HG03378 (cell line): ENCODE measurements around the gene EYS.
"Not testable (repeated sequence)": the region's sequence is repeated elsewhere in the genome, so short reads cannot be mapped to it uniquely, and the experiment has no call there.

Experiments used
- ATAC-seq: cut with Tn5 transposase; IDR thresholded peaks from one replicate; pipeline ENCODE4 v1.9.1; 2021; ENCODE audit warnings: mild to moderate bottlenecking, moderate library complexity; ENCODE audit not compliant: unreplicated experiment

EYS gene

GRCh38 chr6:64090352-64090751, 1616.7 kb downstream of the EYS start:
- ATAC-seq: no peak

DNA sequence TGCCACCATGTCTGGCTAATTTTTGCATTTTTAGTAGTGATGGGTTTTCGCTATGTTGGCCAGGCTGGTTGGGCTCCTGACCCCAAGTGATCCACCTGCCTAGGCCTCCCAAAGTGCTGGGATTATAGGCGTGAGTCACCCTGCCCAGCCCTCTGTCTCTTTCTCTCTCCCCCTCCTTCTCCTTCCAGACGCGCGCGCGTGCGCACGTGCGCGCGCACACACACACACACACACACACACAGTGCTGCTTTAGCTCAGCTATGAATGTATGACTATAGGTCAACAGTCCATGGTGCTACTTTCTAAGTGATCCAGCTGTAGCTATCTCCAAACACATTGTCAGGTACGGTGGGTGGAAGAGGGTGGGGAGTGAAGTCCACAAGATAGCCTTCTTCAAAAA, 1621.9 kb downstream of the EYS start:
- no peak for ATAC-seq

DNA sequence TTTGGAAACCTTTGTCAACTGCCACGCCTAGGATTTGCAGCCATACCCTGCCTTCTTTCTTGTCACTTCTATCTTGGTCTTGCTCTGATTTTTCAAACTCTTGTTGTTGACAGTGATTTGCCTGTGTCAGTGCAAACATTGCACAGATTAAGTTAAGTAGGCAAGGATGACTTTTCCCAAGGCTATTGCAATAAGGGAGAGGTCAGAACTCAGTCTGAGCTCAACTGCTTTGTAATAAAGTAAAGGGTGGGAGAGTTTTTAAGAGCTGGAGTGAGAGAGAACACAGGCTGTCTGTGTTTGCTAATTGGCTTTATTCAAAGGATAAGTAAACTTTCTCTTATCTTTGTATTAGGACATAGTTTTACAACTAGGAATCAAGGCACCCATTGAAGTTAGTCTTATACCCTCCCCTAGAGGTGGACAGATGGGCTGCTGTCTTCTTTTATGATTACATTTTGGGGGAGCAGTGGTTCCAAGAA, 1622.8 kb downstream of the EYS start:
- no peak for ATAC-seq

GRCh38 chr6:64083261-64083660, 1623.8 kb downstream of the EYS start:
- ATAC-seq: no peak

- ATAC-seq: no peak
Observed at GRCh38 chr6:64081453-64081852, 1625.6 kb downstream of the EYS start.

GRCh38 chr6:64074981-64075380, 1632.0 kb downstream of the EYS start:
- no peak for ATAC-seq

GRCh38 chr6:64072686-64073085, 1634.3 kb downstream of the EYS start:
- ATAC-seq: no peak

- ATAC-seq: no peak
Observed at GRCh38 chr6:64064919-64065318, 1642.1 kb downstream of the EYS start.

- ATAC-seq: no peak
Observed at GRCh38 chr6:64062960-64063683, 1643.9 kb downstream of the EYS start.

DNA sequence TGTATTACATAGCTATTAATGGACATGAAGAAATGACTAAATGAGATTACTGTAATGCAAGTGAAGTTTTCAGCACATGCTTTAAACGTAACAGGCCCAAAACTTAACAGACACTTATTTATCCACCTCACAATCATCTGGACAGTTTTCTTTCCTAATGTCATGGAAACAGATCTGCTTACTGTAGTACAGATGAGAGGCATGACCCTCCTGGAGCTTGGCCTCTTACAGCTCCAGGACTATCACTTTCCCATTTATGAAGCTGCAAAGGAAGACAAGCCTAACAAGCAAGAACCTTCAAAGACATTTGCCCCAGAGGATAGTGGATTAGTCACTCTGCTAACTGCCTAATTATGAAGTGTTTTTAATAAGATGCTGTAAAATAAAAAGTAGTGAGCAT, 1652.2 kb downstream of the EYS start:
- ATAC-seq: no peak

DNA sequence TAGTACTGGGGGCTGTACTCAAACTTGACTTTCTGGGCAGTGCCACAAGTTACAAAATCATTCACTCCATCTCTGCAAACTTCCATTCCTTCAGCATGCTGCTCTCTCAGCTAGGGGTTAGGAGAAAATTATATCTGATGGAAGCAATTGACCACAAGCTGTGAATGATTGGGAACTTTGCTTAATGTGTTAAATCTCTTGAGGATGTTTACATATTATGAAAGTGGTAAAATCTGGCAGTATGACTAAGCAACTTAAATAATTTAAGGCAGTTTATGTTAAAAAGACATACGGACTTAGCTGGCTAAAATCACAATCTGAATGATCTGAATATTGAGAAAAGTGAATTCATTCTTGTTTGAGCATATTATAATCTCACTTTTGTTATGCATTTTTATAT, 1656.4 kb downstream of the EYS start:
- no peak for ATAC-seq

GRCh38 chr6:64049736-64050135, 1657.3 kb downstream of the EYS start:
- ATAC-seq: no peak

- ATAC-seq: no peak
Observed at GRCh38 chr6:64046746-64047208, 1660.2 kb downstream of the EYS start.

GRCh38 chr6:64041373-64041772, 1665.7 kb downstream of the EYS start:
- no peak for ATAC-seq

GRCh38 chr6:64040113-64040512, 1666.9 kb downstream of the EYS start:
- ATAC-seq: no peak

DNA sequence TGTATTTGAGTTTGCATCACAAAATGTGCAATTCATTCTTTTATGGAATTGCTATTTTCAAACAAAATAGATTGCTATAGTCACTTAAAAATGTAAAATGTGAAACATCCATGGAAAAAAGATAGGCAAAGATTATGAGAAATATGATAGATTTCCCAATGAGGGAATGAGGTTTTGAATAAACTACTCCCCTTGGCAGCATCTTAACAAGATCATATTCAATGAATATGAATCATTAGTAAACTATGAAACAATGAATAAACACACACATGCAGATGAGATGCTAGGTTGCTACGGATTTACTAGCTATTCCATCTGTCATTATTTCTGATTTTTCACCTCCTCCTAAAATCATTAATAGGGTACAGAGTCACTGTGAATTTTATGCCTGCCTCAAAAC, 1669.6 kb downstream of the EYS start:
- ATAC-seq: no peak

DNA sequence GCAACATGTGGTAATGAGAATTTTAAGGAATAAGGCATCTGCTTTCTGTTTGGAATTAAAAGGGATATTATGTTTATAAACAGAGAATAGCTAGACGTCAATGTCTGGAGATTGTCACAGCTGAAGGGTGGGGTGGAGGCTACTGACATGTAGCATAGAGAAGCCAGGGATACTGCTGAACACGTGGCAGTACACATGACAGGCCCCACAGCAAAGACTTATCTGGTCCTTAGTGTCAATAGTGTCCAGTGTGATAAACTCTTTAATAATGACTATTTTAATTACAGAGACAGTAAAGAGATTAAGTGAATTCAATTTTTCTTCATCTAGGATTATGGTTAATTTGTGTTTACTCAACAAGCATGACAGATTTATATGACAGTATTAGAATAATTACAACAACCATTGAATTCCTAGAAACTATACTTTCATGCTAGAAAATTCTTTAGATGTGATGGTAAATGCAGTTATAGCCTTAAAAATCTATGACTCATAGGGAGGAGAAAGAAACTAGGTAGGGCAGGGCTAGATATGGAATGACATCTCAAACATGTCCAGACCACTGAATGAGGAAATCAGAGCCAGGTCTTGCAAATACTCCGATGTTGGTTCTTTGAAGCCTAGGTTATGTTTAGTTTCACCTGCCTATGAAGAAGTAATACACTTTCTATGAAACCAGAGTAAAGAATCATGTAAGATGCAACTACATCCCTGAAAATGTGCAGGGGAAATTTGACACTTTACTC, 1671.9 kb downstream of the EYS start:
- ATAC-seq: no peak

DNA sequence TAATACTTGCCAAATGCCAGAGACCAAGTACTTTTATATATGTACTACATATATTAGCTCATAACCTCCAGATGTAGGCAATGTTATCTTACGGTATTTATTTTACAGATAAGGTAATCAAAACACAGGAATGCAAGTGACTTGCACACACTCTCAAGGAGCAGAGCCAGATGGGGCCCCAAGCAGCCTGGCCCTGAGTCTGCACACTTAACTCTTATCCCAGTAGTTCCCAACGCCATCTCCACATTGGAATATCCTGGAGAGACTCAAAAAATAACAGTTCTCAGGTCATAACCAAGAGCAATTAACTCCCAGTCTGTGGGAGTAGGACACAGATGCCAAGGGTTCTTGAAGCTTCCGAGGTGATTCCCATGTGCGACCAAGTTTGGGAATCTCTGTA, 1672.7 kb downstream of the EYS start:
- no peak for ATAC-seq

DNA sequence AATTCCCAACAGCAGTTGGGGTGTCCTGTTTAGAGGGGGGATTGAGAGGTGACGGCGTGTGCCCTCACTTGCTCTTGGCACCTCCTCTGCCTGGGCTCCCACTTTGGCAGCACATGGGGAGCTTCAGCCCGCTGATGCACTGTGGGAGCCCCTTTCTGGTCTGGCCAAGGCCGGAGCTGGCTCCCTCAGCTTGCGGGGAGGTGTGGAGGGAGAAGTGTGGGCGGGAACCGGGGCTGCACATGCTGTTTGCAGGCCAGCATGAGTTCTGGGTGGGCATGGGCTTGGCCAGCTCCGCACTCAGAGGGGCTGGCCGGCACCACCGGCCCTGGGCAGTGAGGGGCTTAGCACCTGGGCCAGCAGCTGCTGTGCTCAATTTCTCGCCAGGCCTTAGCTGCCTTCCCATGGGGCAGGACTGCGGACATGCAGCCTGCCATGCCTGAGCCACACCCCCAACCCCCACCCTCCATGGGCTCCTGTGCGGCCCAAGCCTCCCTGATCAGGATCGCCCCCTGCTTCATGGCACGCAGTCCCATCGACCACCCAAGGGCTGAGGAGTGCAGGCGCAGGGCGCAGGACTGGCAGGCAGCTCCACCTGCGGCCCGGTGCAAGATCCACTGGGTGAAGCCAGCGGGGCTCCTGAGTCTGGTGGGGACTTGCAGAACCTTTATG, 1675.9 kb downstream of the EYS start:
- ATAC-seq: not testable (repeated sequence)

- no peak for ATAC-seq
Observed at GRCh38 chr6:64023693-64024092, 1683.3 kb downstream of the EYS start.

GRCh38 chr6:64014595-64014994, 1692.4 kb downstream of the EYS start:
- no peak for ATAC-seq

DNA sequence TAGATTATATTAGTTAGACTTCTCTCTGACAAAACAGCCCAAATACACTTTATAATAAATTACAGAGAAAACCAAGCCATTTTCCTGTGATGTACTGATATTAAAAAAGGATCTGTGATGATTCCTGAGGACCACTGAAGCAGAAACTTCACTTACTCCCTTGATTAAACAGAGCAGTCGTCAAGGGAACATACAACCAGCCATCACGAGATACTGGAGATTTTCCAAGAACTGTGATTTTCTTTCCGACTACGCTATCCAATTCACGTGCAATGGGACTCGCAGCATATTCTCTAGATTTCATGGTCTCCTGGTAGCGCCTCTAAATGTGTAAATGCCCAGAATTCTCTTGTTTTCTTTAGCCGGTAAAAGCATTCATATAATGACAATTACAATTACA, 1694.0 kb downstream of the EYS start:
- no peak for ATAC-seq
